Measurements from ENCODE around the gene COIL. TPM values are rescaled to one million over a fixed set of nuclear protein-coding genes. Genes with fewer than 3 reads are reported as not detected.

Gene COIL
- total and polyA plus RNA-seq, 9 of the 15 experiments (the other 6 are each of a cell fraction or from before 2014, with no cell fraction given): 23.9 to 41.3 (median 28.7) TPM

GRCh38 chr17:56960596-56961538, at the start of gene COIL (continued):
- TF ChIP-seq ZNF830 (CRISPR knock-in tag; IDR thresholded peaks at IDR 0.05) (no peak), ARID2 (IDR thresholded peaks at IDR 0.05) (no peak), ID3 (CRISPR knock-in tag; IDR thresholded peaks at IDR 0.05) (no peak), ID3 (tag; IDR thresholded peaks at IDR 0.05) (no peak), ZNF280A (IDR thresholded peaks at IDR 0.05; ENCODE audit: low read depth, partially characterized antibody) (no peak), ZBED1 (IDR thresholded peaks at IDR 0.05) (0 out of 2 replicates have a peak, but pooled peaks have one; percentile 35), ZNF449 (CRISPR knock-in tag; IDR thresholded peaks at IDR 0.05) (no peak), ZNF175 (CRISPR knock-in tag; IDR thresholded peaks at IDR 0.05; ENCODE audit: low read depth) (no peak), ZC3H8 (IDR thresholded peaks at IDR 0.05) (no peak), ZNF699 (CRISPR knock-in tag; IDR thresholded peaks at IDR 0.05; ENCODE audit: insufficient replicate concordance) (no peak), TARDBP (IDR thresholded peaks at IDR 0.05) (no peak), ZNF124 (CRISPR knock-in tag; IDR thresholded peaks at IDR 0.05) (no peak), ZC3H4 (CRISPR knock-in tag; IDR thresholded peaks at IDR 0.05; ENCODE audit: borderline replicate concordance) (no peak), ZNF277 (CRISPR knock-in tag; IDR thresholded peaks at IDR 0.05; ENCODE audit: borderline replicate concordance) (no peak), XRCC5 (IDR thresholded peaks at IDR 0.05; ENCODE audit: low read depth, low read length) (peak; percentile 92), NCOA6 (IDR thresholded peaks at IDR 0.05) (no peak), DPF2 (IDR thresholded peaks at IDR 0.05) (peak; percentile 59; the same call in 1 of the 2 replicates), SNIP1 (IDR thresholded peaks at IDR 0.05; ENCODE audit: low read depth) (no peak), KLF1 (tag; IDR thresholded peaks at IDR 0.05) (no peak), CREB3 (tag; conservative IDR thresholded peaks at IDR 0.05; ENCODE audit: low read depth) (no peak), EWSR1 (IDR thresholded peaks at IDR 0.05; ENCODE audit: borderline replicate concordance, low read depth, partially characterized antibody) (no peak)
